Thoracic aorta (tissue), 2 donors: ENCODE measurements around the gene EHD4. TPM values are rescaled to one million over a fixed set of nuclear protein-coding genes. Genes with fewer than 3 reads are reported as not detected.

ENCODE experiments used
- ATAC-seq: fragments of 150-250 bp; one replicate; pipeline ENCODE4 v1.8.0; 2017; ENCODE audit warnings: low read depth; ENCODE audit not compliant: insufficient number of reproducible peaks, low FRiP score
- DNase-seq: peaks from one replicate; pipeline ENCODE4 v3.0.0-alpha.2; 2020; ENCODE audit warnings: low spot score
- H3K27ac ChIP-seq, 2 donors: fragments of 200-600 bp; sonication (generic); 1 replicate in 1 of 2; 2 replicates in 1 of 2; pipeline ENCODE4 v1.5.1; 2016; ENCODE audit warnings: mild to moderate bottlenecking in 2 of 2, moderate library complexity in 2 of 2
- H3K27me3 ChIP-seq: fragments of 200-600 bp; sonication (generic); replicated peaks from 2 replicates; pipeline ENCODE4 v1.6.0; 2016; ENCODE audit warnings: mild to moderate bottlenecking; ENCODE audit not compliant: insufficient read depth
- H3K36me3 ChIP-seq: fragments of 200-600 bp; sonication (generic); one replicate; pipeline ENCODE4 v1.5.1; 2016
- H3K4me1 ChIP-seq, 2 donors: fragments of 200-600 bp; sonication (generic); 1 replicate in 1 of 2; 2 replicates in 1 of 2; pipeline versions ENCODE4 v1.5.1 to v1.6.0; 2016; ENCODE audit warnings: low read depth in 2 of 2, mild to moderate bottlenecking in 1 of 2; ENCODE audit not compliant: control insufficient read depth in 1 of 2
- H3K4me3 ChIP-seq: fragments of 200-600 bp; sonication (generic); 2 replicates; pipeline ENCODE4 v1.5.1; 2016; ENCODE audit warnings: mild to moderate bottlenecking
- H3K9me3 ChIP-seq: fragments of 200-600 bp; sonication (generic); 2 replicates; pipeline ENCODE4 v1.5.1; 2016
- total RNA-seq, 2 donors: library from RNA; depleted of rRNA; stranded (reverse); fragments of >200 nt; gene quantifications; one replicate each; pipeline versions ENCODE4 v1.1.0 to v1.2.3, GENCODE V29; 2016
- TF ChIP-seq, protein P1 (sequence below): fragments of 200-600 bp; sonication (generic); IDR thresholded peaks from one replicate; pipeline ENCODE4 v1.5.1; 2019; ENCODE audit warnings: antibody characterized with exemption

Gene EHD4
- total RNA-seq, 2 donors from 2014 or later = 43.6 to 48.1 TPM

DNA sequence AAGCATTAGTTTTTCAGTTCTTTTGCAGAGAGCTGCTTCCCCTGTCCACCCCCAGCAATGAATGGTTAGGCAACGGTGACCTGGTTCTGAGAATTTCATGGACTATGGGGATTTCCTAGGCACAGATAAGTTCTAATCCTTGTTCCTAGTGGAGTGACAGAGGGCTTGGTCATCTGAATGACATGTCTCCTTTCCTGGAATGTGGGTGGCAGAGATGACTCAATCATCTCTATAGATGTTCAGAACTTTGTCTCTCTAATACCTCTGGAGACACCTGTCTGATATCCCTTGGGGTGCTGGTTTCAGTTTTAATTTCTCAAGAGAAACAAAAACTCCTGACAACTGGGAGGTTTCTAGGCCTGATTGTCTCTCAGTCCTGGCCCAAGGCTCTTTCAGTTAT, 38.1 kb upstream of the EHD4 start:
- TF ChIP-seq, protein P1, sequence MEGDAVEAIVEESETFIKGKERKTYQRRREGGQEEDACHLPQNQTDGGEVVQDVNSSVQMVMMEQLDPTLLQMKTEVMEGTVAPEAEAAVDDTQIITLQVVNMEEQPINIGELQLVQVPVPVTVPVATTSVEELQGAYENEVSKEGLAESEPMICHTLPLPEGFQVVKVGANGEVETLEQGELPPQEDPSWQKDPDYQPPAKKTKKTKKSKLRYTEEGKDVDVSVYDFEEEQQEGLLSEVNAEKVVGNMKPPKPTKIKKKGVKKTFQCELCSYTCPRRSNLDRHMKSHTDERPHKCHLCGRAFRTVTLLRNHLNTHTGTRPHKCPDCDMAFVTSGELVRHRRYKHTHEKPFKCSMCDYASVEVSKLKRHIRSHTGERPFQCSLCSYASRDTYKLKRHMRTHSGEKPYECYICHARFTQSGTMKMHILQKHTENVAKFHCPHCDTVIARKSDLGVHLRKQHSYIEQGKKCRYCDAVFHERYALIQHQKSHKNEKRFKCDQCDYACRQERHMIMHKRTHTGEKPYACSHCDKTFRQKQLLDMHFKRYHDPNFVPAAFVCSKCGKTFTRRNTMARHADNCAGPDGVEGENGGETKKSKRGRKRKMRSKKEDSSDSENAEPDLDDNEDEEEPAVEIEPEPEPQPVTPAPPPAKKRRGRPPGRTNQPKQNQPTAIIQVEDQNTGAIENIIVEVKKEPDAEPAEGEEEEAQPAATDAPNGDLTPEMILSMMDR = no peak
- Histone ChIP-seq H3K27ac (no peak overlapping the region), H3K9me3 (no peaks in the 10 kb centered on the region), H3K27me3 (no peaks in the 10 kb centered on the region), H3K4me1 (no peaks in the 10 kb centered on the region), H3K36me3 (no peaks in the 10 kb centered on the region), H3K4me3 (no peak overlapping the region)
- DNase-seq = no peak
- no peak for ATAC-seq

DNA sequence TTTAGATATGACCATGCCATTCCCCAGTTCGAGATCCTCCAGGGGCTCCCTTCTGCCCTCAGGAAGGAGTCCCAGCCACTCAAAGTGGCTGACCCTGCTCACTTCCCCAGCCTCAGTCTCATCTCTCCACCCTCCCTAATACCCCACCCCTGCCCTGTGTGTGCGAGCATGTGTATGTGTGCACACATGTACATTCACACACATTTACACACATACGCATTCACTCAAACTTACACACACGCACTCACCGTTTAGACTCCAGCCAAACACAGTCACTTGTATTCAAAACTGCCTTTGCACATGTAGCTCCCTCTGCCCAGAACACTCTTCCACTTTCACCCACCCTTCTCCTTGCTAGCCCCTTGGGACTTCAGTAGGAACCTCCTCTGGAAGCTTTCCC, 37.1 kb upstream of the EHD4 start:
- ATAC-seq (no peak), DNase-seq (no peak)
- no peak overlapping the region for H3K27ac ChIP-seq
- H3K9me3 ChIP-seq = no peaks in the 10 kb centered on the region
- TF ChIP-seq, protein P1 = no peak
- H3K27me3 ChIP-seq = no peaks in the 10 kb centered on the region
- H3K36me3 ChIP-seq = no peaks in the 10 kb centered on the region
- H3K4me3 ChIP-seq = no peak overlapping the region
- no peaks in the 10 kb centered on the region for H3K4me1 ChIP-seq

DNA sequence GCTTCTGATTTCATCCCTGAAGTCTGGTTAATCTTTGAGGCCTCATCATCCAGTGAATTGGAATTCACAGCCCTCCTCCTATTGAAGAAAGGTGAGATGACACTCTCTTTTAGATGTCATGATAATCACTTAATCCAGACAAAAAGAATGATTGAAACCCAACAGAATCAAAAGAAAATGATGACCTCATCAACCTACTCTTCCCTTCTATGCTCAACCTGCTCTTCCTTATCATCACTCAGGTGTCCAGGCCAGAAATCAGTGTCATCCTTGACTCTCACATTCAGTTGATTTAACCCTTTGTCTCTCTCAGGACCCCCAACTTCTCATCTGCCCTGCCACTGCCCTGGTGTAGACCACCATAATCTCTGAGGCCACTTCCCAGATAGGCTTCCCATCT, 36.7 kb upstream of the EHD4 start:
- no peaks in the 10 kb centered on the region for H3K9me3 ChIP-seq
- no peak overlapping the region for H3K27ac ChIP-seq

DNA sequence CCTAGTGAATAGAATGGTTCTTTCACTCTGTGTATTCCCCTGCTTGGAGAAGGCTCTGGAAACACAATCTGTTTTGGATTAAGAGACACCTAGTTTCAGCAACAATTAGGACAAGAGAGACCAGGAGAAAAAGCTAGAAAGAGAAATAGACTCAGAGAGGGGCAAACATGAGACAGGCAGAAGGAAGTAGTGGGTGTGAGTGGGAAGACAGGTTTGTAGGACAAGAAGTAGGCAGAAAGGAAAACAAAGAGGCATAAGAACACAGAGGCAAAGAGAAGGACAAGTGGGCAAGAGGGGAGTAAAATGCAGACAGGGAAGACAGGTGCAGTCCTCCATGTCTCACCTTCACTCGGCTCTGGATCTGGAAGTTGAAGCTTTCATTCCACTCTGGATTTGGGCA, 35.0 kb upstream of the EHD4 start:
- TF ChIP-seq, protein P1 = no peak
- ATAC-seq = no peak
- Histone ChIP-seq H3K36me3 (no peaks in the 10 kb centered on the region), H3K9me3 (no peaks in the 10 kb centered on the region), H3K27ac (no peak overlapping the region), H3K27me3 (no peaks in the 10 kb centered on the region), H3K4me3 (no peak overlapping the region), H3K4me1 (no peaks in the 10 kb centered on the region)
- DNase-seq = no peak

More for the DNA sequence above, 36.7 kb upstream of the EHD4 start:
- TF ChIP-seq, protein P1 = no peak
- no peaks in the 10 kb centered on the region for H3K4me1 ChIP-seq
- H3K27me3 ChIP-seq = no peaks in the 10 kb centered on the region
- H3K36me3 ChIP-seq = no peaks in the 10 kb centered on the region
- no peak overlapping the region for H3K4me3 ChIP-seq
- DNase-seq = no peak
- no peak for ATAC-seq

DNA sequence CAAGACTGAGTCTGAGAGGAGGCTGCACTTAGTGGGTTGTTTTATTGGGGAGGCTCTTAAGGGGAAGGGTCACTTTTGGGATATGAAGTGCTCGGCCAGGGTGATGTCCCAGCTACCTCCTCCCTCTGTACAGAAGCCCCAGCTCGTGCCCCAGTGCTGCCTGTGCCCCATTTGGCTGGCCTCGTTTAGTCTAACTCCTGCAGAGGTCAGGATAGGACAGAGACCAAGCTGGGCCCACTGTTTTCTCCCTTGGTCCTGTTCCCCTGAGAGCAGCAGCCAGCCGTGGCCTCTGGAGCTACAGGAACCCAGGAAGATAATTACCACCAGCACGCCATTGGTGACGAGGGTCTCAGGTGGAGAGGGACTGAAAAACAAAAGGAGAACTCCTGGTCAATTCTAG, 30.0 kb upstream of the EHD4 start:
- Histone ChIP-seq H3K4me1 (no peaks in the 10 kb centered on the region), H3K4me3 (no peak overlapping the region), H3K9me3 (no peaks in the 10 kb centered on the region), H3K36me3 (no peaks in the 10 kb centered on the region), H3K27ac (no peak overlapping the region), H3K27me3 (no peaks in the 10 kb centered on the region)
- TF ChIP-seq, protein P1 = no peak
- DNase-seq (no peak), ATAC-seq (no peak)
